Activated CD8-positive, alpha-beta T cell treated with anti-CD3 and anti-CD28 coated beads for 36 hours (primary cell): Measurements from ENCODE around the gene MFN2. TPM values are rescaled to one million over a fixed set of nuclear protein-coding genes. Genes with fewer than 3 reads are reported as not detected.

ENCODE experiments used
- ATAC-seq: fragments of 200-7000 bp; cut with Tn5 transposase; one replicate; pipeline ENCODE4 v1.10.0; 2021; ENCODE audit warnings: mild to moderate bottlenecking, moderate library complexity
- CTCF ChIA-PET: fragments of 350-600 bp; sonication (Branson Sonifier 250); formaldehyde crosslinking; loops from one replicate; lab custom pipeline; 2021; ENCODE audit warnings: antibody characterized with exemption; lab: Charles Lee
- POLR2A ChIA-PET: fragments of 350-600 bp; sonication (Branson Sonifier 250); formaldehyde crosslinking; loops from one replicate; lab custom pipeline; 2021; ENCODE audit warnings: antibody characterized with exemption; lab: Charles Lee
- DNase-seq: peaks from one replicate; pipeline ENCODE4 v3.0.0-alpha.2; 2020
- H3K27ac Mint-ChIP-seq: one replicate; pipeline ENCODE4 v1.8.0; 2021; ENCODE audit warnings: mild to moderate bottlenecking, mixed read lengths
- H3K27me3 Mint-ChIP-seq: one replicate; pipeline ENCODE4 v1.8.0; 2021; ENCODE audit warnings: mixed read lengths
- H3K36me3 Mint-ChIP-seq: one replicate; pipeline ENCODE4 v1.8.0; 2021; ENCODE audit warnings: low read depth, mixed read lengths
- H3K4me1 Mint-ChIP-seq: one replicate; pipeline ENCODE4 v1.8.0; 2021; ENCODE audit warnings: low read depth, mixed read lengths
- H3K4me3 Mint-ChIP-seq: one replicate; pipeline ENCODE4 v1.8.0; 2021; ENCODE audit warnings: mild to moderate bottlenecking, moderate library complexity, mixed read lengths
- H3K9me3 Mint-ChIP-seq: one replicate; pipeline ENCODE4 v1.8.0; 2021; ENCODE audit warnings: mixed read lengths
- CTCF ChIP-seq: fragments of 200-600 bp; IDR thresholded peaks from one replicate; pipeline ENCODE4 v1.8.0; 2022; ENCODE audit warnings: antibody characterized with exemption, mild to moderate bottlenecking
- intact Hi-C: fragments of 100-400 bp; cut with micrococcal nuclease; formaldehyde crosslinking; loops from one replicate; pipeline ENCODE4 v1.10.0; 2022
- total RNA-seq, 2 experiments: library from RNA; stranded (reverse); gene quantifications; one replicate each; pipeline ENCODE4 v1.2.3, GENCODE V29; 2021

MFN2 gene
- total RNA-seq, 2 experiments from 2014 or later, result 51.0 to 51.1 TPM

GRCh38 chr1:11998636-11999035, 18.4 kb downstream of the MFN2 start:
- ChIA-PET POLR2A (interaction anchor here (1.1 kb wide), 1 partner anchor 89 kb away, joined by 5 read pairs; no protein-coding TSS in a partner anchor), CTCF (no interaction called here)
- peaks cover 43% of the 10 kb centered on the region for H3K36me3 Mint-ChIP-seq
- no peak for DNase-seq
- intact Hi-C loops, result no loop called here
- no peaks in the 10 kb centered on the region for H3K9me3 Mint-ChIP-seq
- no peak overlapping the region for H3K4me3 Mint-ChIP-seq
- no peaks in the 10 kb centered on the region for H3K4me1 Mint-ChIP-seq
- no peak for ATAC-seq
- TF ChIP-seq CTCF, result no peak
- H3K27me3 Mint-ChIP-seq, result no peaks in the 10 kb centered on the region
- H3K27ac Mint-ChIP-seq, result no peak overlapping the region

GRCh38 chr1:11999236-11999635, 19.0 kb downstream of the MFN2 start:
- intact Hi-C loops, result no loop called here
- DNase-seq (no peak), ATAC-seq (no peak)
- Mint-ChIP-seq H3K27ac (no peak overlapping the region), H3K9me3 (no peaks in the 10 kb centered on the region), H3K4me3 (no peak overlapping the region), H3K27me3 (no peaks in the 10 kb centered on the region), H3K4me1 (no peaks in the 10 kb centered on the region), H3K36me3 (peaks cover 46% of the 10 kb centered on the region)
- ChIA-PET POLR2A (interaction anchor here (1.1 to 2.0 kb wide), 2 partner anchors 89 kb away, joined by 5 to 7 read pairs; no protein-coding TSS in a partner anchor), CTCF (no interaction called here)
- no peak for TF ChIP-seq CTCF

- Mint-ChIP-seq H3K4me3 (no peak overlapping the region), H3K27me3 (no peaks in the 10 kb centered on the region), H3K4me1 (no peaks in the 10 kb centered on the region), H3K9me3 (no peaks in the 10 kb centered on the region), H3K27ac (peak overlapping the region; percentile 79), H3K36me3 (peaks cover 40% of the 10 kb centered on the region)
- ChIA-PET CTCF (interaction anchor here (0.8 to 1.5 kb wide), 3 partner anchors 8 to 15 kb away, joined by 3 to 5 read pairs (median 3); no protein-coding TSS in a partner anchor), POLR2A (interaction anchor here (2.0 to 2.1 kb wide), 2 partner anchors 92 to 93 kb away, joined by 7 to 8 read pairs; no protein-coding TSS in a partner anchor)
- DNase-seq, result peak; percentile 87
- intact Hi-C loops, result no loop called here
- ATAC-seq, result peak; percentile 68
- TF ChIP-seq CTCF, result peak; percentile 73
Observed at GRCh38 chr1:12001249-12001917, 21.1 kb downstream of the MFN2 start.

- H3K27ac Mint-ChIP-seq, result peak overlapping the region; percentile 79
- no peak overlapping the region for H3K4me3 Mint-ChIP-seq
- H3K27me3 Mint-ChIP-seq, result no peaks in the 10 kb centered on the region
- POLR2A ChIA-PET, result interaction anchor here (1.1 kb wide), 1 partner anchor 94 kb away, joined by 7 read pairs; no protein-coding TSS in a partner anchor
- peaks cover 41% of the 10 kb centered on the region for H3K36me3 Mint-ChIP-seq
- ATAC-seq, result no peak
- H3K4me1 Mint-ChIP-seq, result no peaks in the 10 kb centered on the region
- CTCF ChIA-PET, result interaction anchor here (0.8 to 1.5 kb wide), 5 partner anchors 9 to 45 kb away, joined by 3 to 5 read pairs (median 4); no protein-coding TSS in a partner anchor
- intact Hi-C loops, result no loop called here
- no peaks in the 10 kb centered on the region for H3K9me3 Mint-ChIP-seq
- DNase-seq, result no peak
- TF ChIP-seq CTCF, result no peak
Observed at GRCh38 chr1:12001996-12002493, 21.8 kb downstream of the MFN2 start.

- DNase-seq, result no peak
- no peaks in the 10 kb centered on the region for H3K27me3 Mint-ChIP-seq
- ChIA-PET CTCF (interaction anchor here (0.7 to 1.4 kb wide), 2 partner anchors 22 to 23 kb away, joined by 3 read pairs; no protein-coding TSS in a partner anchor), POLR2A (interaction anchor here (0.6 to 2.2 kb wide), 3 partner anchors 23 to 94 kb away, joined by 3 to 7 read pairs (median 7); partner anchors contain the start of gene MFN2)
- peak overlapping the region; percentile 32 for H3K27ac Mint-ChIP-seq
- TF ChIP-seq CTCF, result no peak
- ATAC-seq, result no peak
- no peak overlapping the region for H3K4me3 Mint-ChIP-seq
- H3K36me3 Mint-ChIP-seq, result peaks cover 44% of the 10 kb centered on the region
- intact Hi-C loops, result no loop called here
- H3K9me3 Mint-ChIP-seq, result no peaks in the 10 kb centered on the region
- no peaks in the 10 kb centered on the region for H3K4me1 Mint-ChIP-seq
Observed at GRCh38 chr1:12003762-12004161, 23.5 kb downstream of the MFN2 start.
